H4 (cell line): ENCODE measurements around the gene COMMD10. TPM values are rescaled to one million over a fixed set of nuclear protein-coding genes. Genes with fewer than 3 reads are reported as not detected.

Experiments
- DNase-seq: peaks from one replicate; pipeline ENCODE4 v3.0.0-alpha.2; 2015; ENCODE audit warnings: low spot score
- total RNA-seq: library from RNA; depleted of rRNA; stranded (reverse); fragments of >200 nt; shearing (Covaris generic); gene quantifications from 2 replicates; pipeline ENCODE4 v1.2.3, GENCODE V29; 2014; rRNA removed

The COMMD10 gene
- total RNA-seq, 1 experiment from 2014 or later = 137 TPM

DNA sequence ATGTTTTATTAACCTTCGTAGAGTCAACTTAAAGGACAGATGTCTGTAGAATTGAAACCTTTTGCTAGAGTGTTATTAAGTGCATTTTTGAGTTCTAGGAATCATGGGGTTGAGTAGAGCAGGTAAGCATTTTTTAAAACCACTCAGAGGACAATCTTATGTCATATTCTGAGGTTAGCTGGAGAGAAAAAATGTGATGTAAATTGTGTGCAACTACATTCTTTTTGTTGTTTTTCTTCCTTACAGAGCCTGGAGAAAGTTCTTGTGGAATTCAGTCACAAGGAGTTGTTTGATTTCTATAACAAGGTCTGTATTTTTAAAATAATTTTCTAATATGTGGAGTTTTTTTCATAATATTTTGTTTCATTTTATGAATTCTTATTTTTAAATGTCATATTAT, 206.4 kb downstream of the COMMD10 start:
- DNase-seq = no peak

- no peak for DNase-seq
Observed at GRCh38 chr5:116292321-116292720, 207.5 kb downstream of the COMMD10 start.

GRCh38 chr5:116296335-116297072, 211.7 kb downstream of the COMMD10 start:
- no peak for DNase-seq

DNA sequence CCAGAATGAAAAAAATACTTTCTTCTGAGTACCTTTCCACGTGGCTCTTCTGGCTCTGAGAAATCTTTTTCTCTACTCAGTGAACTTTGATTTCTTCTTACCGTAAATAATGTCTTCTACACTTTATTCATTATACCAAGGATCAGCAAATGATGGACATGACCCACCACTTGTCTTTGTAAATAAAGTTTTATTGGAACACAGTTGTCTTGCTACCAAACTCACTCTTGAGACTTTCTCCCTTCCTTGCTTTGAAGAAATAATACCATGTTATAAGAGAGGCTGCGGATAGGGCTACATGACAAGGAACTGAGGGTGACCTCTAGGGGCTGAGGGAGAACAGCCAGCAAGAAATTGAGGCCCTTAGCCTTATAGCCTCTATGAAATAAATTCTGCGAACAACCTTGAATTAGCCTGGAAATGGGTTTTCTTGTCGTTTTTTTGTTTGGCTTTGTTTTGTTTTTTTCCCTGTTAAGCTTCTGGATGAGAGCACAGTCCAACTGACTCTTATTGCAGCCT, 212.5 kb downstream of the COMMD10 start:
- DNase-seq = no peak

DNA sequence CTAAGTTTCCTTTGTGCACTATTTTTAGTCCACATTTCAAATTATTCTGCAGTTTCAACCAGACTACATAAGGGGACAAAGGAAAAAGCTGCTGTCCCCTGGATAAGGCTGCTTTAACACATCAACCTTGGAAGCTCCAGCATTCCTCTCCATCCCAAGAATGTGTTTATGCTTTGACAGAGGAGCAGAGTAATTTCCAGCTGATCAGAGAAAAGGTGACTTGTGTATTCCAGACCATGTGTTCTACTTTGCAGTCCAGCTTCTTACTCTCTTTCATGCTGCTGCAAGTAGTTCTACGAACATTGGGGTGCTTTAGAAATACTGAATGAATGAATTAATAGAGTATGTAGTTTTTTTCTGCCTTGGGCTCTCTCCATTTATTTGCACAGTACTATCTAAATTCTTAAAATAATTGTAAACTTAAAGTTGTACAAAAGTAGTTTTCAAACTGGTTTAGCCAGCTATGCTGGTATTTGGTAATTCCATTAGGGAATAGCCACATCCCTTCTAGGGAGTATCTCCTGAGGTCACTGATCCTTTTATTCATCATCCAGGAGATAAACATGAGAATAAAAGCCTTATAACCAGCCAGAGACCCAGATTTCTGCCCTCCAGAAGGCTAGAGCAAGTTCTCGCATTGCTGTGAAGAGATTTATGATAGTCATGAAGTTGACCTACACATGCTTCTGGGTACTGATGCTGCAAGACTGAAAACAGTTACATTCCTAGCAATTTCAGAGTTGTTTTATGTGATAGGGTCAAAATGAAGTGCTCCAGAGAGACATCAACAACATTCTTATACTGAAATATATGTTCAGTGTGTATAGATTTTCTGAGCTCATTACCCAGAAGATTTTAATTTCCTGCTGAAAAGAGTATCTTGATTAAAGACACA, 215.2 kb downstream of the COMMD10 start:
- DNase-seq = no peak

DNA sequence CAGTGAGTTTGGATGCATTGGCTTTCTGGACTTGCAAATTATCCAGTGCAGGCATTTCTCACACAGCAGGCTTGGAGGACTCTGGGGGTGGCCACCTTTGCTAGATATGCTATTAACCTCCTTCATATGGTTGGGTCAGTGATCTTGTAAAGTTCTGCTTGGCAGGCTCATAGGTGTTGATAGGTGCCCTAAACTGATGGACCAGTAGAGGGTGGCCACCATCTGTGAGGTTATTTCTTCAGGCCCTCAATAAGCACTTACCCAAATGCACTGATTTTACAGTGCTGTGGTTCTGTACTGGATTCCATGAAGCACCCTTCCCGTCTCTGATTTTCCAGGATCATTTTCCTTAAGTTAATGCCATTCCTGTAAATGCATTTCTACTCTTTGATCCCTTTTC, 216.3 kb downstream of the COMMD10 start:
- no peak for DNase-seq

DNA sequence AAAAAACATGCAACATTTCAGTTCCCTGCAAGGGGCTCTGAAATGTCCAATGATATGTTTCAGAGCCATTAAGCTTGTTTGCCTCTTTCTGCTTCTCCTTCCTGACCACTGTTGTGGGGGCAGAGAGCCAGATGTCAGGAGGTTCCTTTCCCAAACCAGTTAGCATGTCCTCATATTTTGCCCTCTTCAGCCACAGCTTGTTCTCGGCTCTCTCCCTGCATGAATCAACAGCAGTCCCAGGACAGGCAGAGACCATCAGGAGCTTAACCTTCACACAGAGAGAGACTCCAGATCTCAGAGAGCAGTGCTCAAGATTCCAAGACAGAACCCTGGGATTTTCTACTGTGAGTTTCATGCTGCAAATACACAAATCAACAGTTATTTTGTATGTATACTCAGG, 218.5 kb downstream of the COMMD10 start:
- DNase-seq = no peak

- DNase-seq = no peak
Observed at GRCh38 chr5:116303810-116304209, 219.0 kb downstream of the COMMD10 start.

GRCh38 chr5:116305899-116306298, 221.1 kb downstream of the COMMD10 start:
- DNase-seq = no peak

DNA sequence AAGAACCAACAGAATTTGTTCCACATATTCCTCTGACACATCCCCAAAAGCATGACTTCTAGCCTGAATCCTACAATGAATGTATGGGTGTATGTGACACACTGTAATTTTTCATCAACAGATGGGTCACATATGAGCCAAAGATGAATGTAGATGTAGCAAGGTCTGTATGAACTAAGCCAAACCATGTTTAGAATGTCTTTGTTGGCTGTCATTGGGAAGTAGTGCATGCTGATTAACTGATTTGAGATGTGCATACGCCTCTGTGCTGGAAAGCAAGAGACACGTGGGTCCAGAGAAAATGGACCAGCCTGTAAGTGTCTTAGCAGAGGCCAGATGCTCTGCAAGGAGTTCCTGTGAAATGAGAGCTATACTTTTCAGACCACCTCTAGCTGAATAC, 222.0 kb downstream of the COMMD10 start:
- no peak for DNase-seq

DNA sequence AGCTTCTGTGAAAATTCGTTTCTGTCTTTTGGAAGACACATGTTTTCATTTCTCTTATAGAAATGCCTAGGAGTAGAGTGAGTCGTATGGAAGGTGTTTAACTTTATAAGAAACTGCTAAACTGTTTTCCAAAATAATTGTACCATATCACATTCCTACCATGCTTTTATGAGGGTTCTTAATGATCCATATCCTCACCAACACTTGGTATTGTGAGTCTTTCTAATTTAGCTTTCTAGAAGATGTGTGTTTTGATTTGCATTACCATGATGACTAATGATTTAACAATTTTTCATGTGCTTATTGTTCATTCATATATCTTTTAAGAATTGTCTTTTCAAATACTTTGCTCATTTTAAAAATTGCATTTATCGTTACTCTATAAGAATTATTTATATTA, 223.6 kb downstream of the COMMD10 start:
- no peak for DNase-seq

GRCh38 chr5:116313366-116313765, 228.5 kb downstream of the COMMD10 start:
- DNase-seq = no peak

DNA sequence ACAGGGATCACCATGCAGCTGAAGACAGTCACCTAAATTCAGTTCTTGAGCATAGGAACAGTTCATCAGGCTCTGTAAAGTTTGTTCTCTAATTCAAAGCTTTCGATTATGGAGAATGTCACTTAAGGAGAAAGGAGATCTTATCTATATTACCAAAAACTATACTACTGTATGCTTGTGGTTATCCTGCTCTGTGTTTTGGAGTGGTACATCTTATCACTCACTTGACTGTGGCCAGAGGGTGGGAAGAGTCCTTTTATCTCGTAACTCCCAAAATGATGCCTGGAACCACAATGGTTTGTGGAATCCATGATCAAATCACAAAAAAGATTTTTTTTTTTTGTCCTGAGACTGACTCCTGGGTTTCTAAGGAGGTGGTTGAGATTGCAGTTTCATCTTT, 230.7 kb downstream of the COMMD10 start:
- no peak for DNase-seq

GRCh38 chr5:116318091-116318854, 233.4 kb downstream of the COMMD10 start:
- no peak for DNase-seq

DNA sequence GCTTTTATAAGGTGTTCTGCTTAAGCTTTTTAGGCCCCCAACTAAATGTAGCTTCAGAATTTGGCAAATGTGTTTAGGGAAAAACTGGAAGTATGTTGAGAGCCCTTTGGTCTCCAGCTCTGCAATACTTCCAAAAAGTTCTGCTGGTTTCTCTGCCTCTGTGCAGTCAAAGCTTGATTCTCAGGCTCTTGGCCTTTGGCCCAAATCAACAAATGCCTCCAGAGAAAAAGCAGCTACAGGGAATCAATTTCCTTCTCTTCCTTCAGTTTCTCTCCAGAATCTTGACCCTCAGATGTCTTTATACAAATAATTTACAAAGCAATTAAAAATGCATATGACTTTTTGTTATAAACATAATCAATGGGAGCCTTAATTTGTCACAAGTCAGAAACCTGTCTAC, 235.7 kb downstream of the COMMD10 start:
- no peak for DNase-seq

- no peak for DNase-seq
Observed at GRCh38 chr5:116329503-116329902, 244.7 kb downstream of the COMMD10 start.

DNA sequence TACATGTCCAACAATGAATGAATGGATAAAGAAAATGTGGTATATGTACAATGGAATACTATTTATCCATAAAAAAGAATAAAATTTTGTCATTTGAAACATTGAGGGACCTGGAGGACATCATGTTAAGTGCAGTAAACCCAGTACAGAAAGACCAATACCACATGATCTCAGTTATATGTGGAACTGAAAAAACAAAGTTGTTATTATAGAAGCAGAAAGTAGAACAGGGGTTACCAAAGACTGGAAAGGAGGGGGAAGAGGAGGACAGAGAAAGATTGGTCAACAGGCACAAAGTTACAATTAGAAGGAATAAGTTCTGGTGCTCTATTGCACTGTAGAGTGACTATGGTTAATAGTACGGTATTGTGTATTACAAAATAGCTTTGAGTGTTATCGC, 256.0 kb downstream of the COMMD10 start:
- DNase-seq = no peak

Other genes with a start within 250 kb of the COMMD10 start
- 63.5 and 76.1 TPM in 2 replicates for gene ATG12, start 243.5 kb upstream of the COMMD10 start, total RNA-seq
- 136 and 195 TPM in 2 replicates for gene AP3S1, start 243.1 kb upstream of the COMMD10 start, total RNA-seq
- gene LVRN, start 122.5 kb upstream of the COMMD10 start, total RNA-seq = not detected in 2 replicates
- 1.3 TPM in 1 of 2 replicates, not detected in the other for gene ARL14EPL, start 52.6 kb upstream of the COMMD10 start, total RNA-seq